ENCODE data around the gene PPM1H.
"Not testable (repeated sequence)": the region's sequence is repeated elsewhere in the genome, so short reads cannot be mapped to it uniquely, and the experiment has no call there.

Gene PPM1H

DNA sequence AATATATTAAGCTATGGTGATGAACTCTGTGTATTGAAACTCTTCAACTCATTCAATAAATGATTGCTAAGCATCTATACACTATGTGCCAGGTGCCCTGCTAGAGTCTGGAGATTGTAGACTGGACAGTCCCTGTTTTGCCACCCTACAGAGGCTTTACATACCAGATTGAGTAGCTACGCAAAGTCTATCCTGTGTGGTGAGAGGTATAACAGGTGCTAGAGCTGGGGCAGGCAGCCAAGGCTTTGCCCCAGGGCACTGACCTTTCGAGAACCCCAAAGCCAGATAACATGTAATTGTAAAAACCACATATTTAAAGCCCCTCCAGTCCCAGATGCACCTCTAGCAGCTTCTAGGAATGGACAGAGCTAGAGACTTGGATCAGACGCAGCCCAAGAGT is 52.8 kb downstream of the PPM1H start:
- no peak overlapping the region for H3K4me3 ChIP-seq (ENCODE audit: low read depth, low read length)
- no peak overlapping the region for H3K27ac ChIP-seq
- no peaks in the 10 kb centered on the region; the same call in none of the 2 replicates for H3K36me3 ChIP-seq
- no peaks in the 10 kb centered on the region for H3K27me3 ChIP-seq (ENCODE audit: insufficient read depth, low read depth, severe bottlenecking)
- DNase-seq, result no peak
- TF ChIP-seq, protein P1, sequence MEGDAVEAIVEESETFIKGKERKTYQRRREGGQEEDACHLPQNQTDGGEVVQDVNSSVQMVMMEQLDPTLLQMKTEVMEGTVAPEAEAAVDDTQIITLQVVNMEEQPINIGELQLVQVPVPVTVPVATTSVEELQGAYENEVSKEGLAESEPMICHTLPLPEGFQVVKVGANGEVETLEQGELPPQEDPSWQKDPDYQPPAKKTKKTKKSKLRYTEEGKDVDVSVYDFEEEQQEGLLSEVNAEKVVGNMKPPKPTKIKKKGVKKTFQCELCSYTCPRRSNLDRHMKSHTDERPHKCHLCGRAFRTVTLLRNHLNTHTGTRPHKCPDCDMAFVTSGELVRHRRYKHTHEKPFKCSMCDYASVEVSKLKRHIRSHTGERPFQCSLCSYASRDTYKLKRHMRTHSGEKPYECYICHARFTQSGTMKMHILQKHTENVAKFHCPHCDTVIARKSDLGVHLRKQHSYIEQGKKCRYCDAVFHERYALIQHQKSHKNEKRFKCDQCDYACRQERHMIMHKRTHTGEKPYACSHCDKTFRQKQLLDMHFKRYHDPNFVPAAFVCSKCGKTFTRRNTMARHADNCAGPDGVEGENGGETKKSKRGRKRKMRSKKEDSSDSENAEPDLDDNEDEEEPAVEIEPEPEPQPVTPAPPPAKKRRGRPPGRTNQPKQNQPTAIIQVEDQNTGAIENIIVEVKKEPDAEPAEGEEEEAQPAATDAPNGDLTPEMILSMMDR (IDR thresholded peaks at IDR 0.05; ENCODE audit: low read depth, low read length), result no peak
- H3K9me3 ChIP-seq (ENCODE audit: severe bottlenecking), result no peaks in the 10 kb centered on the region

DNA sequence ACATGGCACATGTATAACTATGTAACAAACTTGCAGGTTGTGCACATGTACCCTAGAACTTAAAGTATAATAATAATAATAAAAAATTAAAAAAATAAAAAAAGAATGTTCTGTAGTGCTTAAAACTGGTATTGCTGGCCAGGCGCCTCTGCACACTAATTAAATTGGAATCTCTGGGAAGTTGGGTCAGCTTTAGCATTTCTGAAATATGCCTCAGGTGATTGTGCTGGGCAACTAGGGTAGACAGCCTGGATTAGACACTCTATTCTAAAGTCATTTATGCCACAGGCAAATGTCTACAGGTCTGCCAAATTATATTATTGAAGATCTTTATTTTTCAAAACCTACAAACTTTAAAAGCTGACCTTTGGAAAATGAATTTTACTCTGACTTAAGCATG is 55.3 kb downstream of the PPM1H start:
- DNase-seq, result no peak
- Histone ChIP-seq H3K27ac (no peak overlapping the region), H3K36me3 (no peaks in the 10 kb centered on the region; the same call in none of the 2 replicates), H3K9me3 (ENCODE audit: severe bottlenecking) (no peaks in the 10 kb centered on the region), H3K27me3 (ENCODE audit: insufficient read depth, low read depth, severe bottlenecking) (no peaks in the 10 kb centered on the region), H3K4me3 (ENCODE audit: low read depth, low read length) (no peak overlapping the region)
- TF ChIP-seq, protein P1 (IDR thresholded peaks at IDR 0.05; ENCODE audit: low read depth, low read length), result no peak

DNA sequence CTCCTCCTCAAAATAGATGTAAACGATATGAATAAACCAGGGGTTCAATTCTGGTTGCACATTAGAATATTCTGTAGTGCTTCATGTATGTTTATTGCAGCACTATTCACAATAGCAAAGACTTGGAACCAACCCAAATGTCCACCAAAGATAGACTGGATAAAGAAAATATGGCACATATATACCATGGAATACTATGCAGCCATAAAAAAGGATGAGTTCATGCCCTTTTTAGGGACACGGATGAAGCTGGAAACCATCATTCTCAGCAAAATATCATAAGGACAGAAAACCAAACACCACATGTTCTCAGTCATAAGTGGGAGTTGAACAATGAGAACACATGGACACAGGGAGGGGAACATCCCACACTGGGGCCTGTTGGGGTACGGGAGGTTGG is 55.7 kb downstream of the PPM1H start:
- not testable (repeated sequence) for DNase-seq; H3K9me3 ChIP-seq (ENCODE audit: severe bottlenecking); H3K27ac ChIP-seq; H3K36me3 ChIP-seq; H3K27me3 ChIP-seq (ENCODE audit: insufficient read depth, low read depth, severe bottlenecking); H3K4me3 ChIP-seq (ENCODE audit: low read depth, low read length)

DNA sequence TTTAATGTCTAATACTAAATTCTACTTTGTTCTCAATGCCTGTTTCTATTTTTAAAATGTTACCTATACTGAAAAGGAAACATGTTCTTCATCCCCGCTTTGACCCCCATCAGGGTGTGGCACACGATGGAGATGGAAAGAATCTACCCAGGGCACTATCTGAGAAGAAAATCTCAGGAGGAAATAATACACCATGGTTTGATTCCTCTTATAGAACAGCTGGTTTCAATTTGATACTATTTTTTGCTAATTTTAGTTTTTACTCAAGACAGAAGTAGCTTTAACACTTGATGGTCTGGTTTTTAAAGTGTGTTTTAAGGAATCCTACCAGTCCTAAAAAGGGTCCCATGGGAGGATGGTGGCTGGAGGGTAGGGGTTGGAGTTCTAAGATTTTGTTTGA is 56.7 kb downstream of the PPM1H start:
- Histone ChIP-seq H3K27ac (no peak overlapping the region), H3K27me3 (ENCODE audit: insufficient read depth, low read depth, severe bottlenecking) (no peaks in the 10 kb centered on the region), H3K9me3 (ENCODE audit: severe bottlenecking) (no peaks in the 10 kb centered on the region), H3K4me3 (ENCODE audit: low read depth, low read length) (no peak overlapping the region), H3K36me3 (no peaks in the 10 kb centered on the region; the same call in none of the 2 replicates)
- no peak for DNase-seq
- TF ChIP-seq, protein P1 (IDR thresholded peaks at IDR 0.05; ENCODE audit: low read depth, low read length), result no peak

DNA sequence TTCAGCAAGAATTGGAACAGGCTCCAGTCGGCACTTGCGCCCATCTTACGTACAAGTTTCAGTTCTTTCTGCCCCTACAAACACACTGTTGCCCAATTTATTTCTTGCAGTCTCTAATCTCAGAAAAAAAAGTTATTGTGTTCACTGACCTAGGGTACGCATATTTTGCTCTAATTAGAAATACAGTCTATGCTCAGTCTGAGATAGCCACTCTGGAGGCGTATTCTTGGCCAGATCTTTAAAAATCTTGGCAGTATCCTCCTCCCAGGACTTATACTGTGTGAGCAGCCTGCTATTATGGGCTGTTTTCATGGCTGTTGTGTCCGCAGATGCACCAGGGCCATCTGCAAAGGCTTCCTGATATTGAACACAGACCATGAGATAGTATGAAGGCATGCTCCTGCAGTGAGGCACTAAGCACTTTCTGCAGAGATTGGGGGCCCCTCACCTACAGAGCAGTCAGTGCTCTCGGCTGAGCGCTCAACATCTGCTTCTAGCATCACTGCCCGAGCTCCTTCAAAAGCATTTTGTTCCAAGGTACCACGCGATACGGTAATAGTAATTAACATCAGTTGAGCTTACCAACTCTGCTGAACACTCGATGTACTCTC is 57.9 kb downstream of the PPM1H start:
- TF ChIP-seq, protein P1 (IDR thresholded peaks at IDR 0.05; ENCODE audit: low read depth, low read length), result no peak
- Histone ChIP-seq H3K9me3 (ENCODE audit: severe bottlenecking) (no peaks in the 10 kb centered on the region), H3K4me3 (ENCODE audit: low read depth, low read length) (no peak overlapping the region), H3K27me3 (ENCODE audit: insufficient read depth, low read depth, severe bottlenecking) (no peaks in the 10 kb centered on the region), H3K27ac (no peak overlapping the region), H3K36me3 (no peaks in the 10 kb centered on the region; the same call in 1 of the 2 replicates)
- no peak for DNase-seq

DNA sequence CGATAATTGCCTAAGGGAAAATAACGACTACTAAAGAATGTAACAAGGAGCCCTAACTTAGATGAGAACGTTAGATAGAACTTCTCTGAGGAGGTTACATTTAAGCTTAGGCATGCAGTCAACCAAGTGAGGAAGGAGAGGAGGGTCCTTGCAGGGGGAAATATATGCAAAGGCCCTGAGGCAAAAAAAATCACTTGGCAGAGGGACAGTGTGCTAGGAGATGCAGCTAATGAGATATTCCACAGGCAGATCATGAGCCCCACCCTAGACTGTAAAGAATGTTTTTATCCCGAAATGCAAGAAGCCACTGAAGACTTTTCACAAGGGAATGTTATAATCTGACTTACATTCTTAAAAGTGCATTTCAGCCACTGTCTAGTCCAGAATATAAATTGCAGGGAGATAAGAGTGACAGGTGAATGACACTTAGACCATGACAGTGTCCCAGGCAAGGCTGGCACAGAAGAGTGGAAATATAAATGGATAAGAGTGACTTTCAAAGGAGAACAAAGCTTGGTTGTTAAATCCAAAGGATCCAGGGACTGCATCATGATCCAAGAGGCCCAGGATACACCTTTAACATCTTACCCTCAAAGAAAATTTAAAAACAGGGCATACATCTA is 61.0 kb downstream of the PPM1H start:
- H3K4me3 ChIP-seq (ENCODE audit: low read depth, low read length), result no peak overlapping the region
- H3K27me3 ChIP-seq (ENCODE audit: insufficient read depth, low read depth, severe bottlenecking), result no peaks in the 10 kb centered on the region
- H3K9me3 ChIP-seq (ENCODE audit: severe bottlenecking), result no peaks in the 10 kb centered on the region
- H3K27ac ChIP-seq, result no peak overlapping the region
- peaks cover 3% of the 10 kb centered on the region for H3K36me3 ChIP-seq
- DNase-seq, result no peak
- TF ChIP-seq, protein P1 (IDR thresholded peaks at IDR 0.05; ENCODE audit: low read depth, low read length), result no peak

Measured in WERI-Rb-1 (cell line).